ENCODE results near the gene CCNQ.

Gene CCNQ

GRCh38 chrX:153634832-153635231 is 35.9 kb upstream of the CCNQ start:
- Histone ChIP-seq H3K27ac (replicated peaks) (no peak overlapping the region), H3K27me3 (ENCODE audit: insufficient read depth, poor library complexity, severe bottlenecking) (peaks cover 2% of the 10 kb centered on the region), H3K4me3 (replicated peaks; ENCODE audit: insufficient read depth, low read length) (no peak overlapping the region)
- DNase-seq (ENCODE audit: low read depth in 1 of 2, low spot score in 1 of 2): no peak
- TF ChIP-seq POLR2AphosphoS5 (IDR thresholded peaks at IDR 0.05; ENCODE audit: low read depth) (no peak), SPI1 (IDR thresholded peaks at IDR 0.05; ENCODE audit: borderline replicate concordance, low read depth) (no peak), GABPA (IDR thresholded peaks at IDR 0.05; ENCODE audit: low read depth) (no peak), CTCF (IDR thresholded peaks at IDR 0.05; ENCODE audit: insufficient read depth, low read length) (no peak), REST (IDR thresholded peaks at IDR 0.05; ENCODE audit: insufficient replicate concordance, low read depth) (no peak)

GRCh38 chrX:153634236-153634635 is 35.3 kb upstream of the CCNQ start:
- Histone ChIP-seq H3K4me3 (replicated peaks; ENCODE audit: insufficient read depth, low read length) (no peak overlapping the region), H3K27me3 (ENCODE audit: insufficient read depth, poor library complexity, severe bottlenecking) (peaks cover 2% of the 10 kb centered on the region), H3K27ac (replicated peaks) (no peak overlapping the region)
- no peak for DNase-seq (ENCODE audit: low read depth in 1 of 2, low spot score in 1 of 2)
- TF ChIP-seq POLR2AphosphoS5 (IDR thresholded peaks at IDR 0.05; ENCODE audit: low read depth): no peak
- TF ChIP-seq CTCF (IDR thresholded peaks at IDR 0.05; ENCODE audit: insufficient read depth, low read length): no peak
- TF ChIP-seq GABPA (IDR thresholded peaks at IDR 0.05; ENCODE audit: low read depth): no peak
- TF ChIP-seq SPI1 (IDR thresholded peaks at IDR 0.05; ENCODE audit: borderline replicate concordance, low read depth): no peak
- TF ChIP-seq REST (IDR thresholded peaks at IDR 0.05; ENCODE audit: insufficient replicate concordance, low read depth): no peak

DNA sequence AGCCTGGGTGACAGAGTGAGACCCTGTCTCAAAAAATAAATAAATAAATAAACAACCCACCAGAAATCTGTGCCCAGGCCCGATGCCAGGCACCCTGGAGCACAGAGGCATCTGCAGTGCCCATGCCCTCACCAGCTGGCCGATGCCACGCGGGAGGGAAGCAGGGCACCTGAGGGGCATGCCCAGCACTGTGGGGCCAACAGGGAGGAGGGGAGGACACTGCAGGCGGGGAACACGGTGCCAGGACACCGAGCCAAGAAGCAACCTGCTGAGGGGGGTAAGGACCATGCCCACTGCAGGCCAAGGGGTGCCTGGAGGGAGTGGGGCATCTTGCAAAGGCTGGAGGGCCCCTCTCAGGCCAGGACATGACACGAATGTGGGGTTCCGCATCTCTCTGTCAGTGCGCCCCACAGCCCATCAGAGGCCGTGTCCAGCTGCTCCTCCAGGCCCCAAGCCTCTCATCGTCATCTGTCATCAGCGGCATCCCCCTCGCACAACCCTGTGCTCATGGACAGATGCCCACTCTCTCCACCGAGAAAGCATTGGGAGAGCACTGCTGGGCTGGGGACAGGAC is 34.8 kb upstream of the CCNQ start:
- no peak overlapping the region for H3K27ac ChIP-seq (replicated peaks)
- no peak overlapping the region for H3K4me3 ChIP-seq (replicated peaks; ENCODE audit: insufficient read depth, low read length)
- TF ChIP-seq REST (IDR thresholded peaks at IDR 0.05; ENCODE audit: insufficient replicate concordance, low read depth) (no peak), SPI1 (IDR thresholded peaks at IDR 0.05; ENCODE audit: borderline replicate concordance, low read depth) (no peak)
- no peak for DNase-seq (ENCODE audit: low read depth in 1 of 2, low spot score in 1 of 2)
- peaks cover 2% of the 10 kb centered on the region for H3K27me3 ChIP-seq (ENCODE audit: insufficient read depth, poor library complexity, severe bottlenecking)
